GM21529 (cell line): ENCODE results near the gene EIF1.
"Not testable (repeated sequence)": the region's sequence is repeated elsewhere in the genome, so short reads cannot be mapped to it uniquely, and the experiment has no call there.

Experiments
- ATAC-seq: cut with Tn5 transposase; IDR thresholded peaks from one replicate; pipeline ENCODE4 v1.9.1; 2021; ENCODE audit not compliant: unreplicated experiment

Gene EIF1

GRCh38 chr17:41697122-41697962 is 8.7 kb downstream of the EIF1 start:
- ATAC-seq: no peak

- ATAC-seq: not testable (repeated sequence)
Observed at GRCh38 chr17:41700843-41701242, 12.2 kb downstream of the EIF1 start.

GRCh38 chr17:41702712-41703111 is 14.0 kb downstream of the EIF1 start:
- ATAC-seq: no peak

GRCh38 chr17:41705271-41705991 is 16.7 kb downstream of the EIF1 start:
- ATAC-seq: no peak

GRCh38 chr17:41707803-41708669 is 19.4 kb downstream of the EIF1 start:
- no peak for ATAC-seq

- no peak for ATAC-seq
Observed at GRCh38 chr17:41710472-41711090, 21.9 kb downstream of the EIF1 start.

GRCh38 chr17:41711669-41712400 is 23.1 kb downstream of the EIF1 start, which contains the start of gene GAST:
Gene GAST (plus strand): TSS chr17:41712331. CDS start chr17:41715437, 3,106 bp downstream.
- ATAC-seq: no peak

GRCh38 chr17:41717408-41718286 is 29.0 kb downstream of the EIF1 start:
- no peak for ATAC-seq

GRCh38 chr17:41718287-41718645 is 29.6 kb downstream of the EIF1 start:
- ATAC-seq: no peak

GRCh38 chr17:41722231-41722630 is 33.5 kb downstream of the EIF1 start:
- no peak for ATAC-seq

GRCh38 chr17:41723801-41724475 is 35.3 kb downstream of the EIF1 start:
- no peak for ATAC-seq

GRCh38 chr17:41724476-41725050 is 35.9 kb downstream of the EIF1 start:
- no peak for ATAC-seq

GRCh38 chr17:41725134-41725533 is 36.4 kb downstream of the EIF1 start:
- ATAC-seq: no peak

- ATAC-seq: no peak
Observed at GRCh38 chr17:41728056-41728455, 39.4 kb downstream of the EIF1 start.

GRCh38 chr17:41730479-41730878 is 41.8 kb downstream of the EIF1 start:
- no peak for ATAC-seq

- ATAC-seq: no peak
Observed at GRCh38 chr17:41731836-41732235, 43.2 kb downstream of the EIF1 start.

GRCh38 chr17:41733348-41734138 is 44.9 kb downstream of the EIF1 start:
- ATAC-seq: no peak
